Fibroblast of lung (primary cell): ENCODE data around the gene PLEKHG4B. TPM values are rescaled to one million over a fixed set of nuclear protein-coding genes. Genes with fewer than 3 reads are reported as not detected.

ENCODE experiments used
- DNase-seq, 2 donors: peaks; one replicate each; pipeline versions ENCODE4 v3.0.0 to v3.0.0-alpha.2; 2010; ENCODE audit warnings: low read depth in 2 of 2
- H2AFZ ChIP-seq: 2 replicates; pipeline ENCODE4 v1.5.1; 2012; ENCODE audit warnings: low read length, control low read depth, inconsistent platforms
- H3K27ac ChIP-seq: 2 replicates; pipeline ENCODE4 v1.5.1; 2011; ENCODE audit warnings: low read length, control low read depth; ENCODE audit not compliant: insufficient read depth
- H3K27me3 ChIP-seq: 2 replicates; pipeline ENCODE4 v1.5.1; 2011; ENCODE audit warnings: mild to moderate bottlenecking, low read length; ENCODE audit not compliant: control insufficient read depth, insufficient read depth
- H3K36me3 ChIP-seq: 2 replicates; pipeline ENCODE4 v1.5.1; 2011; ENCODE audit warnings: low read length; ENCODE audit not compliant: control insufficient read depth, insufficient read depth
- H3K4me1 ChIP-seq: 2 replicates; pipeline ENCODE4 v1.5.1; 2011; ENCODE audit warnings: low read length; ENCODE audit not compliant: control insufficient read depth, insufficient read depth; ENCODE audit errors: extremely low read depth
- H3K4me2 ChIP-seq: 2 replicates; pipeline ENCODE4 v1.5.1; 2011; ENCODE audit warnings: low read length, control low read depth; ENCODE audit not compliant: insufficient read depth; ENCODE audit errors: extremely low read depth
- H3K4me3 ChIP-seq, 4 experiments: fragments of 200-600 bp in 1 of 4; sonication (generic) in 1 of 4; replicated peaks in 1 of 4; 2 replicates each; pipeline ENCODE4 v1.5.1; 2011 to 2016; ENCODE audit warnings: low read length in 4 of 4, low read depth in 3 of 4, mild to moderate bottlenecking in 3 of 4, control low read depth in 2 of 4, inconsistent platforms in 1 of 4, mixed read lengths in 1 of 4; ENCODE audit not compliant: insufficient read depth in 1 of 4; ENCODE audit errors: control extremely low read depth in 1 of 4
- H3K79me2 ChIP-seq: 2 replicates; pipeline ENCODE4 v1.5.1; 2012; ENCODE audit warnings: mild to moderate bottlenecking, low read length, inconsistent platforms; ENCODE audit not compliant: control insufficient read depth, insufficient read depth
- H3K9ac ChIP-seq: 2 replicates; pipeline ENCODE4 v1.5.1; 2011; ENCODE audit warnings: mild to moderate bottlenecking, low read length, control low read depth; ENCODE audit not compliant: insufficient read depth
- H3K9me3 ChIP-seq: 2 replicates; pipeline ENCODE4 v1.5.1; 2012; ENCODE audit warnings: low read depth, low read length; ENCODE audit not compliant: control insufficient read depth, insufficient read depth
- H4K20me1 ChIP-seq: 2 replicates; pipeline ENCODE4 v1.5.1; 2011; ENCODE audit warnings: low read length; ENCODE audit not compliant: control insufficient read depth, insufficient read depth; ENCODE audit errors: extremely low read depth
- CTCF ChIP-seq, 2 donors: IDR thresholded peaks in 1 of 2; conservative IDR thresholded peaks in 1 of 2; 1 replicate in 1 of 2; 2 replicates in 1 of 2; pipeline ENCODE4 v1.5.1; 2011 to 2012; ENCODE audit warnings: low read length in 2 of 2, control low read depth in 1 of 2, inconsistent platforms in 1 of 2, low read depth in 1 of 2, mild to moderate bottlenecking in 1 of 2
- EZH2 ChIP-seq: IDR thresholded peaks from 2 replicates; pipeline ENCODE4 v1.5.1; 2012; ENCODE audit warnings: low read length, control low read depth, mild to moderate bottlenecking; ENCODE audit errors: missing control alignments
- polyA plus RNA-seq, 2 donors: library from polyadenylated mRNA; depleted of rRNA in 1 of 2; stranded (reverse) in 1 of 2; unstranded in 1 of 2; fragments of >200 nt; gene quantifications; 2 replicates each; pipeline ENCODE4 v1.2.1, GENCODE V29; 2011 to 2012; ENCODE audit warnings: missing spikeins in 1 of 2
- total RNA-seq: library from RNA; depleted of rRNA; stranded (reverse); fragments of >200 nt; gene quantifications from 2 replicates; pipeline ENCODE4 v1.2.1, GENCODE V29; 2014

PLEKHG4B gene
- total and polyA plus RNA-seq, 2 donors (not counting 1 experiment from before 2014, with no cell fraction given): under 0.01 to 0.08 TPM

GRCh38 chr5:139579-140442 lies 47.8 kb downstream of the PLEKHG4B start:
- Histone ChIP-seq H3K9me3 (no peaks in the 10 kb centered on the region), H3K79me2 (no peaks in the 10 kb centered on the region), H3K4me2 (no peak overlapping the region), H3K36me3 (no peaks in the 10 kb centered on the region), H2AFZ (no peak overlapping the region), H3K4me1 (no peaks in the 10 kb centered on the region), H4K20me1 (no peaks in the 10 kb centered on the region), H3K27me3 (peaks cover 3% of the 10 kb centered on the region), H3K9ac (no peak overlapping the region), H3K27ac (no peak overlapping the region), H3K4me3 (no peak overlapping the region)
- no peak for TF ChIP-seq EZH2
- TF ChIP-seq CTCF (conservative IDR thresholded peaks at IDR 0.05 in 1 of 2, IDR thresholded peaks at IDR 0.05 in 1 of 2; ENCODE audit: low read depth in 1 of 2, low read length in 2 of 2): no peak
- no peak for DNase-seq

GRCh38 chr5:140443-140829 lies 48.5 kb downstream of the PLEKHG4B start:
- no peak for DNase-seq
- no peak overlapping the region for H3K4me3 ChIP-seq
- H3K79me2 ChIP-seq: no peaks in the 10 kb centered on the region
- TF ChIP-seq CTCF (conservative IDR thresholded peaks at IDR 0.05 in 1 of 2, IDR thresholded peaks at IDR 0.05 in 1 of 2; ENCODE audit: low read depth in 1 of 2, low read length in 2 of 2): no peak
- no peak for TF ChIP-seq EZH2
- H3K4me1 ChIP-seq: no peaks in the 10 kb centered on the region
- H3K4me2 ChIP-seq: no peak overlapping the region
- peaks cover 3% of the 10 kb centered on the region for H3K27me3 ChIP-seq
- no peaks in the 10 kb centered on the region for H3K36me3 ChIP-seq
- no peaks in the 10 kb centered on the region for H3K9me3 ChIP-seq
- no peak overlapping the region for H2AFZ ChIP-seq
- H4K20me1 ChIP-seq: no peaks in the 10 kb centered on the region
- H3K27ac ChIP-seq: no peak overlapping the region
- H3K9ac ChIP-seq: no peak overlapping the region

GRCh38 chr5:141211-141610 lies 49.2 kb downstream of the PLEKHG4B start:
- TF ChIP-seq CTCF (conservative IDR thresholded peaks at IDR 0.05 in 1 of 2, IDR thresholded peaks at IDR 0.05 in 1 of 2; ENCODE audit: low read depth in 1 of 2, low read length in 2 of 2) (no peak), EZH2 (no peak)
- Histone ChIP-seq H3K4me2 (no peak overlapping the region), H3K9me3 (no peaks in the 10 kb centered on the region), H4K20me1 (no peaks in the 10 kb centered on the region), H3K4me1 (no peaks in the 10 kb centered on the region), H3K27ac (no peak overlapping the region), H3K36me3 (no peaks in the 10 kb centered on the region), H3K4me3 (no peak overlapping the region), H3K27me3 (peaks cover 3% of the 10 kb centered on the region), H3K9ac (no peak overlapping the region), H2AFZ (no peak overlapping the region), H3K79me2 (no peaks in the 10 kb centered on the region)
- DNase-seq: no peak
